Hepatocyte (in vitro differentiated cells): ENCODE results near the gene KRT80.

ENCODE experiments used
- EZH2 ChIP-seq: fragments of 200-600 bp; sonication (generic); IDR thresholded peaks from 2 replicates; pipeline ENCODE4 v1.6.1; 2016; ENCODE audit warnings: antibody characterized with exemption, mild to moderate bottlenecking, borderline replicate concordance
- EZH2phosphoT487 ChIP-seq: fragments of 200-600 bp; sonication (generic); IDR thresholded peaks from one replicate; pipeline ENCODE4 v1.6.1; 2018; ENCODE audit warnings: antibody characterized with exemption, mild to moderate bottlenecking, low read depth, moderate library complexity; ENCODE audit not compliant: unreplicated experiment, severe bottlenecking
- TF ChIP-seq, protein P1 (sequence below): fragments of 200-600 bp; sonication (generic); IDR thresholded peaks from 2 replicates; pipeline ENCODE4 v1.5.1; 2016; ENCODE audit warnings: antibody characterized with exemption, mild to moderate bottlenecking; ENCODE audit not compliant: poor library complexity

DNA sequence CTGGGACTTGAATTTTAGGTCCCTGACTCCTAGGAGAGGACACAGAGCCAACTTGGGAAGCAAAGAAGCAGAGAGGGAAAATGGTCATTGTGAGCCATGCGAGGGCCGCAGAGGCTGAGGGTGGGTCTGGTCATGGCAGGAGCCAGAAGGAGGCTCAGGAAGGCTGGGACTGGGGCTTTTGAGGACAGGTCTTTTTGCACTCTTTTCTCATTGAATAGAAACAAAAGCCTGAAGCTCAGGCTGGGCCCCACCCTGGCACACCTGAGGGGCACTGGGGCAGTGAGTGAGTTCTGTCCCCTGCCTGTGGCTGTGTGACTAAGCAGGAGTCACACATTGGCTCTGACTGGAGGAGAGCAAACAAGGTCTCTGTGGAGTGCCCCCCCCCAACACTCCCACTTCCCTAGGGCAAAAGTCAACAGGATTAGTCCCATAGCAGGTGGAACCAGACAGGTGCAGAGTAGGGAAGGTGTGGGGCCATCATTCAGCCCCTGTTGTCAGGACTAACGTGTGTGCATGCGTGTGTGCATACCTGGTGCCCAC lies 44.1 kb upstream of the KRT80 start:
- no peak for TF ChIP-seq EZH2
- TF ChIP-seq, protein P1, sequence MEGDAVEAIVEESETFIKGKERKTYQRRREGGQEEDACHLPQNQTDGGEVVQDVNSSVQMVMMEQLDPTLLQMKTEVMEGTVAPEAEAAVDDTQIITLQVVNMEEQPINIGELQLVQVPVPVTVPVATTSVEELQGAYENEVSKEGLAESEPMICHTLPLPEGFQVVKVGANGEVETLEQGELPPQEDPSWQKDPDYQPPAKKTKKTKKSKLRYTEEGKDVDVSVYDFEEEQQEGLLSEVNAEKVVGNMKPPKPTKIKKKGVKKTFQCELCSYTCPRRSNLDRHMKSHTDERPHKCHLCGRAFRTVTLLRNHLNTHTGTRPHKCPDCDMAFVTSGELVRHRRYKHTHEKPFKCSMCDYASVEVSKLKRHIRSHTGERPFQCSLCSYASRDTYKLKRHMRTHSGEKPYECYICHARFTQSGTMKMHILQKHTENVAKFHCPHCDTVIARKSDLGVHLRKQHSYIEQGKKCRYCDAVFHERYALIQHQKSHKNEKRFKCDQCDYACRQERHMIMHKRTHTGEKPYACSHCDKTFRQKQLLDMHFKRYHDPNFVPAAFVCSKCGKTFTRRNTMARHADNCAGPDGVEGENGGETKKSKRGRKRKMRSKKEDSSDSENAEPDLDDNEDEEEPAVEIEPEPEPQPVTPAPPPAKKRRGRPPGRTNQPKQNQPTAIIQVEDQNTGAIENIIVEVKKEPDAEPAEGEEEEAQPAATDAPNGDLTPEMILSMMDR, result no peak
- no peak for TF ChIP-seq EZH2phosphoT487
